ENCODE results near the gene NINL.

NINL gene

DNA sequence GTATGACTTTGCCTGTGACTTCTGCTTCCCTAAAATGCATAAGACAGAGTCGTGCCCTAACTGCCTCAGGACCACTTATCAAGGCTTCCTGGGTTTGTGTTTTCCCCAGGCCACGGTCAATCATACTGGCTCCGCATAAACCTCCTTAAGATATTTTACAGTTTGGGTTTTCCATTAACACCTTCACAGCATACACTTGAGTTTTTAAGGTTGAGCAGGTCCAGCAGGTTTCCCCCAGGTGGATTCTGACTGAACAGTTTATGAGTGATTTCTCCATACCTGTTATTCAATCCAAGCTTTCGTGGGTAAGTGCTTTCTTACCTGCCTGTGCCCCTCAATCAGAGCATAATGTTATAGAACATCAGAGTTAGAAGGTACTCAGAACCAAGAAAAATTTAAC lies 39.3 kb downstream of the NINL start:
- no peak overlapping the region for H3K4me3 ChIP-seq (ENCODE audit: insufficient read depth, low read depth, low read length)
- peaks cover 13% of the 10 kb centered on the region for H3K4me1 ChIP-seq (ENCODE audit: control insufficient read depth, insufficient read depth, low read length)
- no peak overlapping the region for H3K27ac ChIP-seq (ENCODE audit: insufficient read depth, low read depth, low read length, poor library complexity, severe bottlenecking)
- 92 to 93% methylated on average over 4 of the region's 4 CpGs for WGBS, 2 experiments
- no peaks in the 10 kb centered on the region for H3K9me3 ChIP-seq (ENCODE audit: control insufficient read depth, low read length)
- no peaks in the 10 kb centered on the region for H3K27me3 ChIP-seq (ENCODE audit: control insufficient read depth, insufficient read depth, low read length, poor library complexity, severe bottlenecking)
- no peaks in the 10 kb centered on the region for H3K36me3 ChIP-seq (ENCODE audit: control insufficient read depth, insufficient read depth, low read length)

DNA sequence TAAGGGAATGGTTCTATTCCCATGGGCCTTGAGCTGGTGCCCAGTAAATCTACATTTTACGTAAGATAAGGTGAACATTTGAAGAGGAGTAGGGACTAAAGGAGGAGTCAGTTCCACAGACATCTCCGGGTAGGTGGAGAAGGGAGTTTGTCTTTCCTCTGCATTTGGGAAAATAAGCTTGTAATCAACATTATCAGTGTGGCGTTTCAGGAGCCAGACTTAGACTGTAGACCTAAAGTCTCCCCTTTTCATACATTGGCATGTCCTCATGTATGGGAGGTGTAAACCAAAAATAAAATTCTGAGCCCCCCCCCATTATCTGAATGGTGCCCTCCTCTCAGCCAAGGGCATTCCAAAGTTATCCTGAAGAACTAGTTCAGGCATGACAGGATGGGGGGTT lies 40.2 kb downstream of the NINL start:
- no peak overlapping the region for H3K4me3 ChIP-seq (ENCODE audit: insufficient read depth, low read depth, low read length)
- no peaks in the 10 kb centered on the region for H3K9me3 ChIP-seq (ENCODE audit: control insufficient read depth, low read length)
- H3K36me3 ChIP-seq (ENCODE audit: control insufficient read depth, insufficient read depth, low read length) = no peaks in the 10 kb centered on the region
- H3K27me3 ChIP-seq (ENCODE audit: control insufficient read depth, insufficient read depth, low read length, poor library complexity, severe bottlenecking) = no peaks in the 10 kb centered on the region
- WGBS, 2 experiments = 80 to 92% methylated on average over 2 to 3 of the region's 3 CpGs
- H3K27ac ChIP-seq (ENCODE audit: insufficient read depth, low read depth, low read length, poor library complexity, severe bottlenecking) = no peak overlapping the region
- H3K4me1 ChIP-seq (ENCODE audit: control insufficient read depth, insufficient read depth, low read length) = peaks cover 16% of the 10 kb centered on the region

DNA sequence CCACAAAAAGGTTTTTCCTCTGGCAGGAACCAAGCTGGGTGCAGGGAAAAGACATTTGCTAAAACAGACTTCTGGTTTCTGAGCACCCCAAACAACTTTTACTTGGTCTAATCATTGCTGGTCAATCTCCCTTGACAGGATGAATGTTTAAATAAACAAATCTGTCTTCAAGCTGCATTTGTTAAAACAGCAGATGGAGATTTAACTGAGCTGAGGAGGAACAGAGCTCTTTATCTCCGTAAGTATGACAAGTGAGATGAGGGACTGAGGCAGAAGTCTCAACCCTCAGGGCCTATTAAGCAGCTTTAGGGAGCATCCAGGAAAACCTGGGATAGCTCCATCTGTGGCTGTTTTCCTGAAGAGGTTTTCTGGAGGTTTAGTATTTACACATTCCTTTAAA lies 40.6 kb downstream of the NINL start:
- Histone ChIP-seq H3K36me3 (ENCODE audit: control insufficient read depth, insufficient read depth, low read length) (no peaks in the 10 kb centered on the region), H3K27ac (ENCODE audit: insufficient read depth, low read depth, low read length, poor library complexity, severe bottlenecking) (no peak overlapping the region), H3K4me3 (ENCODE audit: insufficient read depth, low read depth, low read length) (no peak overlapping the region), H3K4me1 (ENCODE audit: control insufficient read depth, insufficient read depth, low read length) (peaks cover 17% of the 10 kb centered on the region), H3K9me3 (ENCODE audit: control insufficient read depth, low read length) (no peaks in the 10 kb centered on the region), H3K27me3 (ENCODE audit: control insufficient read depth, insufficient read depth, low read length, poor library complexity, severe bottlenecking) (no peaks in the 10 kb centered on the region)
- 60 to 71% methylated on average over 1 of the region's 1 CpG for WGBS, 2 experiments

DNA sequence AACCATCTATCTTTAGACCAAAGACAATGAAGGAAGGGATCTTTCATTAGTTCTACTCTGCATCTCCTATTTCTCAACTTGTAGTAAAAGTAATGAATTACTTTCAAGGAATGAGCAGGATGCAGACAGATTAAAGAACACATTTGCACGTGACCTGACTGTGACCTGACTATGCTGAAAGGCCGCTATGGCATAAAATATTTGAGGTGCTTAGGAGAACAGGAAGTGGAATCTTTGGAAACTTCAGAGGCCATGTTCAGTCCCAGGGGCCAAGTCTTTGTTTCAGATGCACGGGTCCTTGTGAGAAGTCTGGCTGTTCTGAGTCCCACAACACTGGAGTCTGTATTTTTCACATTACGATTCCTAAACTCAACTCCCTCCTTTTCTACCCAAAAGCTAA lies 41.0 kb downstream of the NINL start:
- no peak overlapping the region for H3K27ac ChIP-seq (ENCODE audit: insufficient read depth, low read depth, low read length, poor library complexity, severe bottlenecking)
- H3K9me3 ChIP-seq (ENCODE audit: control insufficient read depth, low read length) = no peaks in the 10 kb centered on the region
- WGBS, 2 experiments = 90 to 92% methylated on average over 4 of the region's 4 CpGs
- H3K27me3 ChIP-seq (ENCODE audit: control insufficient read depth, insufficient read depth, low read length, poor library complexity, severe bottlenecking) = no peaks in the 10 kb centered on the region
- no peak overlapping the region for H3K4me3 ChIP-seq (ENCODE audit: insufficient read depth, low read depth, low read length)
- no peaks in the 10 kb centered on the region for H3K36me3 ChIP-seq (ENCODE audit: control insufficient read depth, insufficient read depth, low read length)
- peaks cover 14% of the 10 kb centered on the region for H3K4me1 ChIP-seq (ENCODE audit: control insufficient read depth, insufficient read depth, low read length)

DNA sequence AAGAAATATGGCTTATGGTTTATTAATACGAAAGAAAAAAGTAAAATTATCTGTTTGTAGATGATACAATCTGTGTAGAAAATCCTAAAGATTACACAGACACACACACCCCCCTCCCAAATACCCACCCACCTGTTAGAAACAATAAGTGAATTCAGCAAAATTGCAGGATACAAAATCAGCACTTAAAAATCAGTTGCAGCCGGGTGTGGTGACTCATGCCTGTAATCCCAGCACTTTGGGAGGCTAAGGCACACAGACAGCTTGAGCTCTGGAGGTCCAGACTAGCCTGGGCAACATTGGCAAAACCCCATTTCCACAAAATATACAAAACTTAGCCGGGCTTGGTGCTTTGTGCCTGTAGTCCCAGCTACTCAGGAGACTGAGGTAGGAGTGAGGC lies 42.3 kb downstream of the NINL start:
- H3K27me3 ChIP-seq (ENCODE audit: control insufficient read depth, insufficient read depth, low read length, poor library complexity, severe bottlenecking) = no peaks in the 10 kb centered on the region
- H3K36me3 ChIP-seq (ENCODE audit: control insufficient read depth, insufficient read depth, low read length) = no peaks in the 10 kb centered on the region
- peaks cover 14% of the 10 kb centered on the region for H3K4me1 ChIP-seq (ENCODE audit: control insufficient read depth, insufficient read depth, low read length)
- H3K9me3 ChIP-seq (ENCODE audit: control insufficient read depth, low read length) = no peaks in the 10 kb centered on the region
- 86 to 90% methylated on average over 2 of the region's 3 CpGs for WGBS, 2 experiments
- H3K27ac ChIP-seq (ENCODE audit: insufficient read depth, low read depth, low read length, poor library complexity, severe bottlenecking) = no peak overlapping the region
- no peak overlapping the region for H3K4me3 ChIP-seq (ENCODE audit: insufficient read depth, low read depth, low read length)

DNA sequence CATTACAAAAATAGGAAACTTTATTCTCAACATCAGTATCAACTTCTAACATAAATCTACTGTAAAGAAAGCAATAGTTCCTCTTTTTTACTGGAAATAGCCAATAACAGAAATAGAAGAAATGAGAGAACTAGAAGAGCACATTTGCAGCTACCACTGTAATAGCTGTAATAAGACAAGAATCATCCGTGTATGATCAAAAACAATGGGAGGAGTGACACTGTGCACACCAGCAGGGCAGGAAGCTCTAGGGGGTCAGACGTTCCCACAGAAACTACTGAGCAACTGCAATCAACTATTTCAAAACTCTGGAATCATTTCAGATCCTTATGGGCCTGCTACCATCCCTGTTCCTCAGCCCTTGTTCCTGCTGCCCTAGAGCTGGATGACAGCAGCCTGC lies 43.7 kb downstream of the NINL start:
- Histone ChIP-seq H3K36me3 (ENCODE audit: control insufficient read depth, insufficient read depth, low read length) (no peaks in the 10 kb centered on the region), H3K27me3 (ENCODE audit: control insufficient read depth, insufficient read depth, low read length, poor library complexity, severe bottlenecking) (no peaks in the 10 kb centered on the region), H3K9me3 (ENCODE audit: control insufficient read depth, low read length) (no peaks in the 10 kb centered on the region), H3K27ac (ENCODE audit: insufficient read depth, low read depth, low read length, poor library complexity, severe bottlenecking) (no peak overlapping the region), H3K4me3 (ENCODE audit: insufficient read depth, low read depth, low read length) (no peak overlapping the region), H3K4me1 (ENCODE audit: control insufficient read depth, insufficient read depth, low read length) (peaks cover 14% of the 10 kb centered on the region)
- WGBS, 2 experiments = 80 to 87% methylated on average over 2 of the region's 2 CpGs

DNA sequence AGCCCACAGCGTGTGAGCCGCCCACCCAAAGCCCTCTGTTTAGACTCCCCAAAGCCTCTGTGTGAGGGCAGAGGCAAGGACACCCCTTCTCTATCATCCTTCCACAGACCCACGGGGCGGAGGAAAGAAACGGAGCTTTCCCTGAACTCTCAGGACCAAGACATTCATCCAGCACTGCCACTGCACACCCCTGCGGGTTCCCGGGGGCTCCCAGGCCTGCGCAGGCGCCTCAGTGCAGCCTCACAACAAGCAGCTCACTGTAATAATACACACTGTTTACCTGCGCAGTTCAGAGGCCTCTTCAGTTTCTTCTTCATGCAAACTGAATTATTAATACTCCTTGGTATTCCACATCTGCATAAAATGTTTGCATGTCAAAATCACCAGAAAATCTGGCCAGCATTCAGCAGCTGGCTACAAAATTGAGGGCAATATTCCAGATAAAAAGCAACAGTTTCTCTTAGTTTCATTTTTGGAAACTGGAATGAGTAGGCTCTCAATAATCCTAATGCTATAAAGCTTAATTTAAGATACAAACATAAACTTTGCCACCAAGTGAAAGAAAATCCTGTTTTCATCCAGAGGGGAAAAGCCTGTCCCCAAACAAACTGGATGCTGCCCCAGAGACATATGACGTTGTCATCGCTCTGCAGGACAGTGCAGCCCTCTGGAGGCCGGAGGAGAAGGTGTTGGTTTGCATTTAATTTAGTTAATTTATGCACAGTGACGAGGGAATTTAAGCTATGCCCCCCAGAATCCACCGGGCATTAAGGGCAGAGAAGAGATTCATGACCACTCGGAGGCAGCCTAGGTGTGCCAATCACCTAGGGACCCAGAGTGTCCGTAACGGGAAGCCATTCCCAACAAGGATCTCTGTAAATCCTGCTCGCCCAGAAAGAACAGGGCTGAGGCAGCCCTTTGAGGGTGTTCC lies 45.3 kb downstream of the NINL start:
- 73 to 77% methylated on average over 19 of the region's 19 CpGs for WGBS, 2 experiments
- H3K4me3 ChIP-seq (ENCODE audit: insufficient read depth, low read depth, low read length) = no peak overlapping the region
- H3K27ac ChIP-seq (ENCODE audit: insufficient read depth, low read depth, low read length, poor library complexity, severe bottlenecking) = no peak overlapping the region
- H3K27me3 ChIP-seq (ENCODE audit: control insufficient read depth, insufficient read depth, low read length, poor library complexity, severe bottlenecking) = no peaks in the 10 kb centered on the region
- H3K4me1 ChIP-seq (ENCODE audit: control insufficient read depth, insufficient read depth, low read length) = peaks cover 14% of the 10 kb centered on the region
- no peaks in the 10 kb centered on the region for H3K36me3 ChIP-seq (ENCODE audit: control insufficient read depth, insufficient read depth, low read length)
- no peaks in the 10 kb centered on the region for H3K9me3 ChIP-seq (ENCODE audit: control insufficient read depth, low read length)

DNA sequence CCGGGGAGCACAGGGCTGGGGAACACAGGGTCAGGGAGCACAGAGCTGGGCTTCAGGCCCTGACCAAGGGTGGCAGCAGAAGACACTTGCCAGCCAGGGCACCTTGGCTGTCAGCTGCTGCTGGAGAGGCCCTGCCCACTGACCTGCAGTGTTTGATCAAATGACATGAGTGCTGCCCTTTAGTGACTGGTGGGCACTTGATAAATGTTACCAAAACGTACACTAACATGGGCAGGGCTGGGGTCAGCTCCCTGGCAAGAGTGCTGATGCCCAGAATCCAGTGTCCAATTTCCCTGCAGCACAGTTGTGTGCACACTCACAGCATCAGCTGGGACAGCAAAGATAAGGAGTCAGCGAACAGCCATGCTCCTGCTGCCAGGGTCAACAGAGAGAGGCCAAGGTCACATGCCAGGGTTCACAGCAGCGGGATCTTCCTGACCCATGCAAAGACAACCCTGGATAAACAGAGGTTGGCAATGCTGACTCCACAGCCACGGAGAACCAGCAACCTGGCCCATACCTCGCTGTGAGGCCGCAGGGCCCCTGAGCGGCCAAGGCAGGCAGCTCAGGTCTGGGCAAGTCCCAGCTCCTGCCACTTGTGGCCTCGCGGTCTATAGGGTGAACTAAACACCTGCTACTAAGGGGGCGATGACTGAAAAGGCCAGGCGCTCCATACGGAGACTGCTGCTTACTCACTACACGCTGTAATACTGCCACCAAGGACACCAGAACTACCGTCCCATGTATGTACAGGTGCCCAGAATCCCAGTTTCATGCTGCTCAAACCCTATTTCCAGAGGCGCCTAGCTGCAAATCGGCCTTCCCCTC lies 46.3 kb downstream of the NINL start:
- Histone ChIP-seq H3K4me3 (ENCODE audit: insufficient read depth, low read depth, low read length) (no peak overlapping the region), H3K9me3 (ENCODE audit: control insufficient read depth, low read length) (no peaks in the 10 kb centered on the region), H3K27ac (ENCODE audit: insufficient read depth, low read depth, low read length, poor library complexity, severe bottlenecking) (no peak overlapping the region), H3K36me3 (ENCODE audit: control insufficient read depth, insufficient read depth, low read length) (no peaks in the 10 kb centered on the region), H3K27me3 (ENCODE audit: control insufficient read depth, insufficient read depth, low read length, poor library complexity, severe bottlenecking) (no peaks in the 10 kb centered on the region), H3K4me1 (ENCODE audit: control insufficient read depth, insufficient read depth, low read length) (peaks cover 14% of the 10 kb centered on the region)
- WGBS, 2 experiments = 91 to 92% methylated on average over 17 of the region's 17 CpGs

DNA sequence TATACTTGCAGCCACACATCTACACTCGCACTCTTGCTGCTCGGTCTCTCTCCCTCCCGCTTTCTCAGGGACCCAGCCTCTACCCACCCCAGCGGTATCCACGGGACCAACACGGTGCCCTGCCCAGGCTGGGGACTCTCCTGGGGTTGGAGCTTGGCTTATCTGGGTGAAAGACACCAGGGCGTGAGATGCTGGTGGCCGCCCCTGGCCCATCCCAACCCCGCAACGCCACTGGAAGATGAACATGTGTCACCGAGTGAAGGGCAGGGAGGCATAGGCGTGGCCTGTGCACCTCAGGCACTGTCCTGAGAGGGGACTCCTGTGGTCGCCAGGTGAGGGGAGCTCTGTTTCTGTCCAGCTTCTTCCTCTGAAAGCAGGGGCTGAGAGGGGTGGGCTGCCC lies 47.4 kb downstream of the NINL start:
- 95 to 96% methylated on average over 12 of the region's 13 CpGs for WGBS, 2 experiments
- H3K9me3 ChIP-seq (ENCODE audit: control insufficient read depth, low read length) = no peaks in the 10 kb centered on the region
- no peaks in the 10 kb centered on the region for H3K36me3 ChIP-seq (ENCODE audit: control insufficient read depth, insufficient read depth, low read length)
- H3K4me1 ChIP-seq (ENCODE audit: control insufficient read depth, insufficient read depth, low read length) = peaks cover 22% of the 10 kb centered on the region
- H3K27me3 ChIP-seq (ENCODE audit: control insufficient read depth, insufficient read depth, low read length, poor library complexity, severe bottlenecking) = no peaks in the 10 kb centered on the region
- no peak overlapping the region for H3K4me3 ChIP-seq (ENCODE audit: insufficient read depth, low read depth, low read length)
- no peak overlapping the region for H3K27ac ChIP-seq (ENCODE audit: insufficient read depth, low read depth, low read length, poor library complexity, severe bottlenecking)

DNA sequence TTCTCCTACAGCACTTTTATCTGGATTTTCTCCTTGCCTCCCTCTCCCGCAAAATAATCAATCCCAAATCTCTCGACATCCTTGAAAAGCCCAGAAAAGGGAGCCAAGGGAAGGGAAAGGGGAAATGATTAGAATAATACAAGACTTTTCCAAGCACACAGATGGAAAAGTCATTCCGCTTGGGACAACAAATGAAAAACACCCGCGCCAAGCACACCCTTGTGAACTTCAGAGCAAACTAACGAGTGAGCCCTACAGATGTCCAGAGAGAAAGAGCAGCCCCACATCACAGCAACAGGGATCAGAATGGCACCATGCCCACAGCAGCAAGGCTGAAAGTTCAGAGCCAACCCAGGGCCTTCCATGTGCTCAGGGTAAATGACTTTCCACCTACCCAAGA lies 49.6 kb downstream of the NINL start:
- Histone ChIP-seq H3K27me3 (ENCODE audit: control insufficient read depth, insufficient read depth, low read length, poor library complexity, severe bottlenecking) (no peaks in the 10 kb centered on the region), H3K36me3 (ENCODE audit: control insufficient read depth, insufficient read depth, low read length) (no peaks in the 10 kb centered on the region), H3K27ac (ENCODE audit: insufficient read depth, low read depth, low read length, poor library complexity, severe bottlenecking) (no peak overlapping the region), H3K9me3 (ENCODE audit: control insufficient read depth, low read length) (no peaks in the 10 kb centered on the region), H3K4me1 (ENCODE audit: control insufficient read depth, insufficient read depth, low read length) (peaks cover 34% of the 10 kb centered on the region), H3K4me3 (ENCODE audit: insufficient read depth, low read depth, low read length) (no peak overlapping the region)
- WGBS, 2 experiments = 94 to 97% methylated on average over 4 to 6 of the region's 6 CpGs

Data from ectodermal cell (in vitro differentiated cells).